GM12878 (cell line): ENCODE data around the gene COL18A1. TPM values are rescaled to one million over a fixed set of nuclear protein-coding genes. Genes with fewer than 3 reads are reported as not detected.

ENCODE experiments used
- ATAC-seq: fragments of 200-7000 bp; cut with Tn5 transposase; 3 replicates; pipeline ENCODE4 v1.9.1; 2020; ENCODE audit warnings: mild to moderate bottlenecking, moderate library complexity
- BruUV-seq: library from RNA; stranded (reverse); fragments of 400-500 nt; replicated peaks from 2 replicates; lab custom pipeline; 2021; lab: Mats Ljungman, UMichigan
- CTCF ChIA-PET: fragments of 300-600 bp; sonication (Branson Sonifier 250); formaldehyde crosslinking; extraction: SDS; loops from one replicate; lab custom pipeline; 2021; ENCODE audit warnings: inconsistent platforms; lab: Yijun Ruan, JAX
- POLR2A ChIA-PET: fragments of 350-600 bp; formaldehyde crosslinking; extraction: SDS; loops from one replicate; lab custom pipeline; 2021; ENCODE audit warnings: inconsistent platforms; lab: Charles Lee
- RAD21 ChIA-PET: fragments of 300-600 bp; sonication (Branson Sonifier 250); formaldehyde crosslinking; loops from one replicate; lab custom pipeline; 2023; ENCODE audit warnings: antibody characterized with exemption; ENCODE audit not compliant: unreplicated experiment; lab: Charles Lee
- SMC1A ChIA-PET: fragments of 300-600 bp; sonication (Branson Sonifier 250); formaldehyde crosslinking; loops from one replicate; lab custom pipeline; 2023; ENCODE audit not compliant: unreplicated experiment, uncharacterized antibody; lab: Charles Lee
- DNase-seq: peaks from one replicate; pipeline ENCODE4 v3.0.0-alpha.2; 2011; ENCODE audit warnings: low read depth, low spot score
- FAIRE-seq: peaks from 3 replicates; lab custom pipeline; 2011; peaks lifted over from hg19 to GRCh38; lab: Jason Lieb, UNC
- H2AFZ ChIP-seq: 2 replicates; pipeline ENCODE4 v1.6.0; 2011; ENCODE audit warnings: low read depth, low read length, control low read depth; ENCODE audit not compliant: control insufficient read depth
- H3K27ac ChIP-seq: 2 replicates; pipeline ENCODE4 v1.5.1; 2011; ENCODE audit warnings: control low read depth; ENCODE audit not compliant: control insufficient read depth, insufficient read depth
- H3K27me3 ChIP-seq, 2 experiments: replicated peaks in 1 of 2; 2 replicates each; pipeline versions ENCODE4 v1.6.0 to v1.6.1; 2011; ENCODE audit warnings: low read length in 1 of 2; ENCODE audit not compliant: control insufficient read depth in 2 of 2, insufficient read depth in 2 of 2
- H3K36me3 ChIP-seq, 2 experiments: 2 replicates each; pipeline ENCODE4 v1.5.1; 2011; ENCODE audit warnings: low read length in 1 of 2; ENCODE audit not compliant: control insufficient read depth in 2 of 2, insufficient read depth in 2 of 2
- H3K4me1 ChIP-seq: 2 replicates; pipeline ENCODE4 v1.6.1; 2011; ENCODE audit warnings: mild to moderate bottlenecking, low read length, moderate library complexity, mixed read lengths; ENCODE audit not compliant: control insufficient read depth, insufficient read depth
- H3K4me2 ChIP-seq: 2 replicates; pipeline ENCODE4 v1.6.0; 2011; ENCODE audit warnings: control low read depth; ENCODE audit not compliant: control insufficient read depth, insufficient read depth
- H3K4me3 ChIP-seq: fragments of 200-600 bp; sonication (generic); 2 replicates; pipeline ENCODE4 v1.5.1; 2016
- H3K79me2 ChIP-seq: 2 replicates; pipeline ENCODE4 v1.6.0; 2011; ENCODE audit warnings: low read length; ENCODE audit not compliant: control insufficient read depth, insufficient read depth
- H3K9ac ChIP-seq: 2 replicates; pipeline ENCODE4 v1.8.0; 2011; ENCODE audit warnings: low read length, control low read depth, mixed read lengths; ENCODE audit not compliant: control insufficient read depth, insufficient read depth
- H3K9me3 ChIP-seq: replicated peaks from 3 replicates; pipeline ENCODE4 v1.5.1; 2011; ENCODE audit warnings: mild to moderate bottlenecking, low read length; ENCODE audit not compliant: control insufficient read depth, insufficient read depth
- H4K20me1 ChIP-seq: 2 replicates; pipeline ENCODE4 v1.6.0; 2011; ENCODE audit not compliant: control insufficient read depth, insufficient read depth
- NBN ChIP-seq: fragments of 450-650 bp; IDR thresholded peaks from 2 replicates; pipeline ENCODE4 v1.6.1; 2016
- NFIC ChIP-seq: IDR thresholded peaks from 2 replicates; pipeline ENCODE4 v1.6.1; 2012; ENCODE audit warnings: low read depth, mild to moderate bottlenecking, inconsistent platforms, low read length, moderate library complexity
- ZNF207 ChIP-seq: fragments of 450-650 bp; IDR thresholded peaks from 2 replicates; pipeline ENCODE4 v1.6.1; 2014; ENCODE audit warnings: antibody characterized with exemption, mild to moderate bottlenecking, borderline replicate concordance
- WGBS: methylation state at CpG from one replicate; pipeline ENCODE4 v1.1.6; 2016; ENCODE audit warnings: low lambda C conversion rate; ENCODE audit not compliant: insufficient replicate concordance, insufficient coverage; ENCODE audit errors: missing lambda C conversion rate; 5-methylcytosine and 5-hydroxymethylcytosine counted together
- in situ Hi-C: fragments of 300-500 bp; cut with MboI; formaldehyde crosslinking; loops from 9 replicates; pipeline ENCODE4 v1.14.3; 2018; ENCODE audit warnings: mixed read lengths
- intact Hi-C: fragments of 100-400 bp; cut with micrococcal nuclease; formaldehyde crosslinking; loops from one replicate; pipeline ENCODE4 v1.14.2; 2022; ENCODE audit not compliant: unreplicated experiment
- polyA plus RNA-seq, 11 experiments: library from polyadenylated mRNA; depleted of rRNA in 4 of 11; unstranded in 6 of 11; stranded (reverse) in 5 of 11; fragments of >200 nt; fragmentation: Nextera tagmentation in 4 of 11; fragmentation: Illumina TruSeq in 1 of 11; extraction: Ambion mirVana in 4 of 11; extraction: Trizol in 1 of 11; gene quantifications; 1 replicate in 1 of 11; 2 replicates in 10 of 11; pipeline versions ENCODE4 v1.2.1 to v1.2.3, GENCODE V29; 2011 to 2016; ENCODE audit warnings: inconsistent platforms in 2 of 11, missing spikeins in 2 of 11, low read depth in 1 of 11
- total RNA-seq, 4 experiments: library from RNA; depleted of rRNA in 3 of 4; stranded (reverse); fragments of >200 nt in 3 of 4; fragmentation: Illumina TruSeq in 1 of 4; extraction: Trizol in 1 of 4; gene quantifications; 2 replicates each; pipeline versions ENCODE4 v1.2.1 to v1.2.3, GENCODE V29; 2013 to 2021
- TF ChIP-seq, protein P1 (sequence below): IDR thresholded peaks from 2 replicates; pipeline ENCODE4 v1.6.1; 2011; ENCODE audit warnings: low read depth, mild to moderate bottlenecking, low read length, moderate library complexity, borderline replicate concordance; ENCODE audit errors: extremely low read depth

COL18A1 gene
- total and polyA plus RNA-seq, 10 of the 15 experiments (the other 5 are each of a cell fraction or from before 2014, with no cell fraction given) = under 0.01 to 0.49 (median 0.09) TPM; not detected in 3

DNA sequence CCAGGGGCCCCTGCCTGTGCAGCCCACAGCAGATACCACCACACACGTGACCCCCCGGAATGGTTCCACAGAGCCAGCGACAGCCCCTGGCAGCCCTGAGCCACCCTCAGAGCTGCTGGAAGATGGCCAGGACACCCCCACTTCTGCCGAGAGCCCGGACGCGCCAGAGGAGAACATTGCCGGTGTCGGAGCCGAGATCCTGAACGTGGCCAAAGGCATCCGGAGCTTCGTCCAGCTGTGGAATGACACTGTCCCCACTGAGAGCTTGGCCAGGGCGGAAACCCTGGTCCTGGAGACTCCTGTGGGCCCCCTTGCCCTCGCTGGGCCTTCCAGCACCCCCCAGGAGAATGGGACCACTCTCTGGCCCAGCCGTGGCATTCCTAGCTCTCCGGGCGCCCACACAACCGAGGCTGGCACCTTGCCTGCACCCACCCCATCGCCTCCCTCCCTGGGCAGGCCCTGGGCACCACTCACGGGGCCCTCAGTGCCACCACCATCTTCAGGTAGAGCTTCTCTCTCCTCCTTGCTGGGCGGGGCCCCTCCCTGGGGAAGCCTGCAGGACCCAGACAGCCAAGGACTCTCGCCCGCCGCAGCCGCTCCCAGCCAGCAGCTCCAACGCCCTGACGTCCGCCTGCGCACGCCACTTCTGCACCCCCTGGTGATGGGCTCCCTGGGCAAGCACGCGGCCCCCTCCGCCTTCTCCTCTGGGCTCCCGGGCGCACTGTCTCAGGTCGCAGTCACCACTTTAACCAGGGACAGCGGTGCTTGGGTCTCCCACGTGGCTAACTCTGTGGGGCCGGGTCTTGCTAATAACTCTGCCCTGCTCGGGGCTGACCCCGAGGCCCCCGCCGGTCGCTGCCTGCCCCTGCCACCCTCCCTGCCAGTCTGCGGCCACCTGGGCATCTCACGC is 51.0 kb downstream of the COL18A1 start:
- Histone ChIP-seq H3K9ac (no peak overlapping the region), H2AFZ (no peak overlapping the region), H4K20me1 (no peaks in the 10 kb centered on the region), H3K4me3 (no peak overlapping the region), H3K27ac (no peak overlapping the region), H3K4me1 (no peaks in the 10 kb centered on the region), H3K27me3 (no peaks in the 10 kb centered on the region), H3K9me3 (no peaks in the 10 kb centered on the region; the same call in 2 of the 3 replicates), H3K79me2 (no peaks in the 10 kb centered on the region), H3K4me2 (no peak overlapping the region), H3K36me3 (no peaks in the 10 kb centered on the region)
- ChIA-PET SMC1A (no interaction called here), RAD21 (no interaction called here), POLR2A (no interaction called here), CTCF (no interaction called here)
- ATAC-seq (no peak), FAIRE-seq (no peak), DNase-seq (no peak)
- in situ Hi-C loops (loop anchor here (25.0 kb wide), 1 partner anchor 356 kb away; no protein-coding TSS in a partner anchor), intact Hi-C loops (no loop called here)
- TF ChIP-seq, protein P1, sequence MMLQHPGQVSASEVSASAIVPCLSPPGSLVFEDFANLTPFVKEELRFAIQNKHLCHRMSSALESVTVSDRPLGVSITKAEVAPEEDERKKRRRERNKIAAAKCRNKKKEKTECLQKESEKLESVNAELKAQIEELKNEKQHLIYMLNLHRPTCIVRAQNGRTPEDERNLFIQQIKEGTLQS = no peak
- TF ChIP-seq NFIC = no peak
- TF ChIP-seq ZNF207 = no peak
- BruUV-seq = no TSS peak
- 45% methylated on average over 41 of the region's 47 CpGs for WGBS

GRCh38 chr21:45456584-45457160 is 51.7 kb downstream of the COL18A1 start:
- POLR2A ChIA-PET = no interaction called here
- Histone ChIP-seq H3K4me3 (no peak overlapping the region), H3K9ac (no peak overlapping the region), H3K4me1 (no peaks in the 10 kb centered on the region), H3K9me3 (no peaks in the 10 kb centered on the region; the same call in 2 of the 3 replicates), H4K20me1 (no peaks in the 10 kb centered on the region), H3K79me2 (no peaks in the 10 kb centered on the region), H3K4me2 (no peak overlapping the region), H3K36me3 (no peaks in the 10 kb centered on the region), H3K27me3 (no peaks in the 10 kb centered on the region), H3K27ac (no peak overlapping the region), H2AFZ (no peak overlapping the region)
- FAIRE-seq (no peak), ATAC-seq (no peak), DNase-seq (no peak)
- intact Hi-C loops (no loop called here), in situ Hi-C loops (loop anchor here (25.0 kb wide), 1 partner anchor 356 kb away; no protein-coding TSS in a partner anchor)
- SMC1A ChIA-PET = no interaction called here
- RAD21 ChIA-PET = no interaction called here
- no TSS peak for BruUV-seq
- CTCF ChIA-PET = no interaction called here
- 45% methylated on average over 36 of the region's 38 CpGs for WGBS
- TF ChIP-seq NBN = no peak
